ENCODE measurements around the gene CEMIP.

The CEMIP gene

DNA sequence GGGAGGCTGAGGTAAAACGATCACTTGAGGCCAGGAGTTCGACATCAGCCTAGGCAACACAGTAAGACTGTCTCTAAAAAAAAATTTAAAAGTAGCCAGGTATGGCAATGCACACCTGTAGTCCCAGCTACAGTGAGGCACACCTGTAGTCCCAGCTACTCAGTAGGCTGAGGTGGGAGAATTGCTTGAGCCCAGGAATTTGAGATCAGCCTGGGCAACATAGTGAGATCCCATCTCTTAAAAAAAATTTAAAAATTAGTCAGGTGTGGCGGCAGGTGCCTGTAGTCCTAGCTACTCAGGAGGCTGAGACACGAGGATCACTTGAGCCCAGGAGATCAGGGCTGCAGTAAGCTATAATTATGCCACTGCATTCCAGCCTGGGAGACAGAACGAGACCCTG lies 203.7 kb downstream of the CEMIP start:
- DNase-seq (ENCODE audit: extremely low spot score), result no peak
- CTCF ChIA-PET, result interaction anchor here (0.9 to 2.2 kb wide), 6 partner anchors 12 to 283 kb away, joined by 3 to 10 read pairs (median 4); no protein-coding TSS in a partner anchor
- TF ChIP-seq, protein P1, sequence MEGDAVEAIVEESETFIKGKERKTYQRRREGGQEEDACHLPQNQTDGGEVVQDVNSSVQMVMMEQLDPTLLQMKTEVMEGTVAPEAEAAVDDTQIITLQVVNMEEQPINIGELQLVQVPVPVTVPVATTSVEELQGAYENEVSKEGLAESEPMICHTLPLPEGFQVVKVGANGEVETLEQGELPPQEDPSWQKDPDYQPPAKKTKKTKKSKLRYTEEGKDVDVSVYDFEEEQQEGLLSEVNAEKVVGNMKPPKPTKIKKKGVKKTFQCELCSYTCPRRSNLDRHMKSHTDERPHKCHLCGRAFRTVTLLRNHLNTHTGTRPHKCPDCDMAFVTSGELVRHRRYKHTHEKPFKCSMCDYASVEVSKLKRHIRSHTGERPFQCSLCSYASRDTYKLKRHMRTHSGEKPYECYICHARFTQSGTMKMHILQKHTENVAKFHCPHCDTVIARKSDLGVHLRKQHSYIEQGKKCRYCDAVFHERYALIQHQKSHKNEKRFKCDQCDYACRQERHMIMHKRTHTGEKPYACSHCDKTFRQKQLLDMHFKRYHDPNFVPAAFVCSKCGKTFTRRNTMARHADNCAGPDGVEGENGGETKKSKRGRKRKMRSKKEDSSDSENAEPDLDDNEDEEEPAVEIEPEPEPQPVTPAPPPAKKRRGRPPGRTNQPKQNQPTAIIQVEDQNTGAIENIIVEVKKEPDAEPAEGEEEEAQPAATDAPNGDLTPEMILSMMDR (IDR thresholded peaks at IDR 0.05; ENCODE audit: control extremely low read depth, extremely low read depth, low read depth, missing control alignments), result no peak
- POLR2A ChIA-PET, result no interaction called here

DNA sequence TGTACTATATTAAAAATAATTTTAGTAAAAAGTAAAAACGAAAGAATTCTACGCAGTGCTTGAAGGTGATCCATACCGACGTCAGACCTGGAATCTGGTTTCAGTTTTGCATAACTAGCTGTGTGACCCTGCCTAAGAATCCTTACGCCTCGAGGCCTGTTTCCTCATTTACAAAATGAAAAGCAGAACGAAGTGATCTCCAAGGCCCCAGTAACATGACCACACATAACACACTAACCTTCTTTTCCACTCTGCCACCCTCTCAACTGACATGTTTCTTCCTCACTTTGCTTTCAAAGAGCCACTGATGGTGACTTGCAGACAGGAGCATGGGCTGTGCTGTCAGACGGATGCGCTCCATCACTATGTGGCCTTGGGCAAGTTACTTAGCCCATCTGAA lies 205.7 kb downstream of the CEMIP start:
- POLR2A ChIA-PET, result no interaction called here
- CTCF ChIA-PET, result interaction anchor here (1.2 to 2.9 kb wide), 3 partner anchors 15 to 538 kb away, joined by 3 to 16 read pairs (median 15); no protein-coding TSS in a partner anchor
- no peak for DNase-seq (ENCODE audit: extremely low spot score)
- TF ChIP-seq, protein P1 (IDR thresholded peaks at IDR 0.05; ENCODE audit: control extremely low read depth, extremely low read depth, low read depth, missing control alignments), result no peak

DNA sequence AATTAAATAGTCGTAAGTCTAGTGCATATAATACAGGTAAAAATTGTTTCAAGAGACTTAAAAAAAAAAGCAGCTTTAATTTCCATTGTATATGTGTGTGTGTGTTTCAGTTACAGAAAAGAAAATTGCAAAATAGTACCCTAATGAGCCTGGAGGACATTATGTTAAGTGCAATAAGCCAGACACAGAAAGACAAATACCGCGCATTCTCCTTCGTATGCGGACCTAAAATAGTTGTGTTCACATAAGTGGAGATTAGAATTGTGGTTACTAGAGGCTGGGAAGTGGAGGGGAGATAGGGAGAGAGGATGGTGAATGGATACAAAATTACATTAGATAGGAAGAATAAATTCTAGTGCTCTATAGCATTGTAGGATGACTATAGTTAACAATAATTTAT lies 206.8 kb downstream of the CEMIP start:
- DNase-seq (ENCODE audit: extremely low spot score), result no peak
- ChIA-PET CTCF (interaction anchor here (1.2 to 2.9 kb wide), 3 partner anchors 16 to 539 kb away, joined by 3 to 16 read pairs (median 15); no protein-coding TSS in a partner anchor), POLR2A (no interaction called here)
- TF ChIP-seq, protein P1 (IDR thresholded peaks at IDR 0.05; ENCODE audit: control extremely low read depth, extremely low read depth, low read depth, missing control alignments), result no peak

DNA sequence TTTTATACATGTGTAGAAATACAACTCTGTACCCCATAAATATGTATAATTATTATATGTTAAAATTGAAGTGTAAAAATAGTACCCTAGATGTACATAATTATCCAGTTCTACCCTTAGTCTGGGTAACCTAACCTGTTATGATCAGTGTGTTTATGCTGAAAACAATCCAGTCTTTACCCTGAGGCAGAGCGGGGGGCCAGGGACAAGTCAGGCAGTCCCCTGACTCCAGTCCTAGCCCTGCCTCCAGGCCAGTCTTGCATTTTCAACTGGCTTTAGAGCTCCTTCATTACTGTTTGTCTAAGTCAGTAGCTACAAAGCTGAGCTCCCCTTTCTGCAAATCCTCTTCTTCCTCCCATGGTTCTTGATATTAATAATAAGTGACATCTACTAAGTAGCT lies 207.3 kb downstream of the CEMIP start:
- CTCF ChIA-PET, result interaction anchor here (0.9 to 2.9 kb wide), 3 partner anchors 14 to 280 kb away, joined by 3 to 16 read pairs (median 15); partner anchors contain the start of gene TLNRD1
- no peak for DNase-seq (ENCODE audit: extremely low spot score)
- TF ChIP-seq, protein P1 (IDR thresholded peaks at IDR 0.05; ENCODE audit: control extremely low read depth, extremely low read depth, low read depth, missing control alignments), result no peak
- POLR2A ChIA-PET, result no interaction called here

DNA sequence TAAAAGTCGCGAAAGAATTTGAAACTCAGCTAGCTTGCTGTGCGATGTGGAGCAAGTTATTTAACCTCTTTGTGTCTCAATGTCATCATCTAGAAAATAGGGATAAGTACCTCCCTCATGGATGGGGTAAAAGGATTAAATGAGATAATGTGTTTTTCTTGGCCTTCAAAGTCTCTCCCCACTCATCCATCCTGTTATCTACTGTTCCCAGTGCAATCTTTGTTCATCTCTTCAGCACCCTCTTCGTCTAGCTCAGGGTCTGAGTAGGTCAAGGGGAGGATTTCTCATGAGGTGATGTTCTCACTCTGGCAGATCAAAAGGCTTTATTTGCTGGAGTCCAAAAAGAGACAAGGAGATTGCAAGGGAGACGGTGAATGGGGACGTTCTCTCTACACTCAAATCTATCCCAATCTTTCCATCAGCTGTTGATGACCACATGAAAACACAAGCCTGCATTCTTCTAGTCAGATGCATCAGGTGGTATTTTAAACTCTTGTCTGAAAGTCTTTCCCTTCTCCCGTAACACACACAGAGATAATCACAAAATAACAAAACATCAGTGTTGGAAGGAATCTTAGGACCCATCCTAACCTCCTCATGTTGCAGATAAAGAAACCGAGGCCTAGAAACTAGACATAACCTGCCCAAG lies 209.1 kb downstream of the CEMIP start:
- DNase-seq (ENCODE audit: extremely low spot score), result no peak
- POLR2A ChIA-PET, result no interaction called here
- TF ChIP-seq, protein P1 (IDR thresholded peaks at IDR 0.05; ENCODE audit: control extremely low read depth, extremely low read depth, low read depth, missing control alignments), result no peak
- CTCF ChIA-PET, result interaction anchor here (1.0 to 2.2 kb wide), 4 partner anchors 9 to 278 kb away, joined by 3 to 11 read pairs (median 4); no protein-coding TSS in a partner anchor

DNA sequence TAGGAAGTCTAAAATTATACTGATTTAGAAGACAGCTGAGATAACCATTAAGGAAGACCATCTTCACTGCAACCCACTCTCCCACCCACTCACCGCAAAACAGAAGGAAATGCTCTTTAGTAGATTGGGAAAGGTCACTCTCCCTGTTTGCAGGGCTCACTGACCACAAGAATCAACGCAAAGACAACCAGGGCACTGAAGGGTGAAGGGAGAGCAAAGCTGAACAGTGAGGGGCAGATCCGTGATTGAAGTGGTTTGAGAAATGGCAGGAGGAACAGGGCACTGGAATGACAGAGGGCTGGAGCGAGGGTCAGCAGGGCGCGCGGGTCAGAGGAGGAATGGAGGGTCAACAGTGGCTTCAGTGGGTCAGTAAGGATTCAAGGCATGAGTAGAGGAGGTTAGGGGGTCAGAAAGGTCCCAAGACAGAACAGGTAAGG lies 209.9 kb downstream of the CEMIP start:
- no peak for DNase-seq (ENCODE audit: extremely low spot score)
- POLR2A ChIA-PET, result no interaction called here
- CTCF ChIA-PET, result interaction anchor here (2.2 kb wide), 1 partner anchor 277 kb away, joined by 11 read pairs; no protein-coding TSS in a partner anchor
- TF ChIP-seq, protein P1 (IDR thresholded peaks at IDR 0.05; ENCODE audit: control extremely low read depth, extremely low read depth, low read depth, missing control alignments), result no peak

Data from GM10248 (cell line).